HG03575 (cell line): ENCODE measurements around the gene DTX3L.

Experiments
- ATAC-seq: cut with Tn5 transposase; IDR thresholded peaks from one replicate; pipeline ENCODE4 v1.9.1; 2021; ENCODE audit not compliant: unreplicated experiment, insufficient number of reproducible peaks, low FRiP score; ENCODE audit errors: extremely low read depth

The DTX3L gene

GRCh38 chr3:122594025-122594424 is 29.9 kb downstream of the DTX3L start:
- no peak for ATAC-seq

GRCh38 chr3:122598151-122598550 is 34.0 kb downstream of the DTX3L start:
- ATAC-seq: no peak

DNA sequence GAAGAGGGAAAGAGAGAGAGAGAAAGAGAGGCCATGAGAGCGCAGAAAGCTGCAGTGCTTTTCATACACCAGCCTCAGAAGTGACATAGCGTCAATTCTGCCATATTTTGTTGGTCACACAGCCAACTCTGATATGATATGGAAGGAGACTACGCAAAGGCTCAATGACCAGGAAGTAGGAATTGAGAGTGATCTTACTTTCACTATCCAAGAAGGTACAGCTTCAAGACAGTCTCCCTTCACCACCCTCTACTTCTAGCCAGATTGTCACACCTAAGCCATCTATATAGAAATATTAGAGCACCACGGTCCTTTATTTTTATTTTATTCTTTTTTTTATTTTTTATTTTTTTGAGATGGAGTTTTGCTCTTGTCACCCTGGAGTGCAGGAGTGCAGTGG is 34.4 kb downstream of the DTX3L start:
- ATAC-seq: no peak

DNA sequence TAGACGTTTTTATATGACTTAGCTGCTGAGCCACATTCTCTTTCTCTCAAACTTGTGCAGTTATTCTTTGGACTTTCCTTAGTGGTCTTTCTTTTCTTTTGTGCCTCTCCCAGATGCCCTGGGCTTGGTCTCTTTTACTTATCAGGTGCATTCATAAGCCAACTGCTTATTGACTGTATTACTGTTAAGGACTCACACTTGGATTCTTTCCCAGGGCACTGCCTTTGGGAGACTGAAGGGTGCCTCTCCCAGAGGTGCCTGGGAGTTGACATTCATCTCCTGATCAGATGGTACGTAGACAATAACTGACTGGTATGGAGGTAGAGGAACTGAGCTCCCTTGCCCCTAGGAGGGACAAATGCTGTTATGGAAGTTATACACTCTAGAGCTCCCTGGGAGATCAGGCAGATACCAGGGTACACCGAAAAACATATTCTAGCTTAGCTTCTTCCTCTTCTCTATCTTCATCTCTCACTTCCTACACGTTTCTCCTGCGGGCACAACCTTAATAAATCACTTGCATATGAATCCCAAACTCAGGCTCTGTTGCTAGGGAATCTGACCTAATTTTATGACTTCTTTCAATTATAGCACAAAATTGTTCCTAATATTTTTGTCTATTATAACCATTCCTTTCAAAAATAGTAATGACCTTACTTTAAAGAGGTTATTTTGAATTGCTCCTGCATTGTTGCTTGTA is 38.0 kb downstream of the DTX3L start:
- ATAC-seq: no peak

DNA sequence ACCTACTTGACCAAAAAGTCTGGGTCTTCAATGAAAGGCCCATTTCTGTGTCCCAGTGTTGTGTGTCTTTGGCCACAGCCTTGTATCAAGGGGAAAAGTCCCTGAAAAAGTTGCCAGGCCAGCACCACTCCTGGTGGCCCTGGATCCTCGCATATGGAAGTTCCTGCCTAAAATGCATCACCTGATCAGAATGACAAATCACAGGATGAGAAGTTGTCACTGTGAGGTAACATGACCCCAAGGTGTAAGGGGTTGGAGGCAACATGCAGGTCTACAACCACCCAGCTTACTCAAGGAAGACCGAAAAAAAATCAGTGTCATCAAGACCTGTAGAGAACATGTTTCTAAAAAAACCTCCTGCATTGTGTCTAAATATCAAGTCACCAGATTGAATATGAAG is 38.9 kb downstream of the DTX3L start:
- no peak for ATAC-seq

DNA sequence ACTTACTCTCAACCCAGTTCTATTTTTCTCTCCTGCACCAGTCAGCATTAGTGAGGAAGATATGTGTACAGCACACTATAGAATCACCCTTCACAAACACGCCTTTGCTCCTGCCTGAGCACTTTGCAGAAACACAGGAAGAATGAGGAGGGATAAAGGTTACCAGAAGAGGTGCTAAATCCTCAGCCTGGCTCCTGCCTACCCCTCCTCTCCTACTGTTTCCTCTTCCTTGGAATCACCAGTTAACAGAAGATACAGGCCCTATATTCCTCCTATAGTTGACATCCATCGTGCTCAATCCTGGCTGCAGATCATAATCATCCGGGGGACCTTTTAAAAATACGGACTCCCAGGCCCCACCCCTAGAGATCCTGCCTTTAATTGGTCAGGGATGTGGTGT is 42.2 kb downstream of the DTX3L start:
- ATAC-seq: no peak

DNA sequence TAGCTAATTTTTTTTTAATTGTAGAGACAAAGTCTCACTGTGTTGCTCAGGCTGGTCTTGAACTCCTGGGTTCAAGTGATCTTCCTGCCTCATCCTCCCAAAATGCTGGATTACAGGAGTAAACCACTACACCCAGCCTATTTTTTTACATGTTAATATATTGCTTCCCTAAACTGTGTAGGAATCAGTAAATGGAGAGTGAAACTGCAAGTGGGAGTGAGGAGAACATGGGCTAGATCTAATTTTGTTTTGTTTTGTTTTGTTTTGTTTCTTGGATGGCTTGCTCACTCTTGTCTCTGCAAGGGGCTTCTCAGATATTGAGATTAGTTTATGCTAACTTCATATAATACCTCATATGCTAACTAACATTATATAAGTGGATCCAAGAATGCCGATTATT is 44.8 kb downstream of the DTX3L start:
- no peak for ATAC-seq

- ATAC-seq: peak; percentile 94
These were observed 45.8 kb downstream of the DTX3L start for GRCh38 chr3:122609798-122610559.

DNA sequence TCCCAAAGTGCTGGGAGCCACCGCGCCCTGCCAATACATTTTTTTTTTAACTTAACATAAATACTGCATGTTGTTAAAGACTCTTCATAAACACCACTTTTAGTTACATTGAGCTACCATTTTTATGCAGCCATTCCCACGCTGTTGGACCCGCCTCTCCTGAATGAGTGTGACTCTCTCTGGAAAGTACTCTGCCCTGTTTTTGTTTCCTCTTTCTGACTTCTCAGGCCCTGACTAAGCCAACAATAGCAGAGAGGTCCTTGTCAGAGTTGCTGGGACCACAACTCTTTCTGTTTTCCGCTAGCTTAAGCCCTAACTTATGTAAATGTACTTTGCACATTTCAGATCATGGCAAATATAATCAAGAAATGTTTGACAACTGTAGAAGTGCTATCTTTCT is 48.6 kb downstream of the DTX3L start:
- no peak for ATAC-seq

DNA sequence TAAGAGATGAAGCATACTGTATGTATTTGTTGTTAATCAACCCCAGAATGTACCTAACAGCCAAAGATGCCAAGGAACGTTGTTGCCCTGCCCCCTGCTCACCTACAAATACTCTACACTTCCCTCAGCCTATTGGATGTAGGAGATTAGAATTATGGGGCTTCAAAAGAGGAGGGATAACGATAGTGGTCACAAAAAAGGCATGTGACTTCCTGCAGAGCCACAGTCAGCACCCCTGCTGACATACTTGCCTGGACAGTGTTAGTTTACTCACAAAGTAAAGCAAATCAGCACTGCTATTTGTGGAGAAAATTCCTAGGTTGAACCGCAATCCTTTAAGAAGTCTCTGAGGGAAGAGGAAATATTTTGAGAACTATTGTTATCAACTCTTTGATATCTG is 51.2 kb downstream of the DTX3L start:
- ATAC-seq: no peak

GRCh38 chr3:122618614-122619013 is 54.5 kb downstream of the DTX3L start:
- no peak for ATAC-seq

- ATAC-seq: no peak
These were observed 54.9 kb downstream of the DTX3L start for GRCh38 chr3:122619040-122619439.

DNA sequence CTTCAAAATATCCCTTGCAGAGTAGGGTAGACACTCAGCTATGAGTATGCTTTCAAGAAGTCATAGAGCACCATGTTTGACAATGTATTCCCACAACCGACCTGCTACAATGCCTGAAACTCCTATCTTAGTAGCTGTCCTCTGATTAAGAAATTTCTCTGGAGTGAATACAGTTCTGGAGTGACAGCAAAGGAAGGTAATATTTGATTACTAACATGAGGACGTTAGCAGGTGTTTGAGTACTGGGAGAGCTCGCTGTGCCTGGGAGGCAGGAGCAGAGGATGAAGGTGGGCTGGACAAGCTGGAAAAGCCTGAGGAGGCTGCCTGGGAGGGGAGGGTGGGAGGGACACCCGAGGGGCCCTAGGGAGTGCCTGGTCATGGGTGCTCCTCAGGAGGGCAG is 56.3 kb downstream of the DTX3L start:
- no peak for ATAC-seq

- no peak for ATAC-seq
These were observed 57.0 kb downstream of the DTX3L start for GRCh38 chr3:122621112-122621511.

- no peak for ATAC-seq
These were observed 59.1 kb downstream of the DTX3L start for GRCh38 chr3:122623031-122623829.
